ENCODE results near the gene ZNF718.

DNA sequence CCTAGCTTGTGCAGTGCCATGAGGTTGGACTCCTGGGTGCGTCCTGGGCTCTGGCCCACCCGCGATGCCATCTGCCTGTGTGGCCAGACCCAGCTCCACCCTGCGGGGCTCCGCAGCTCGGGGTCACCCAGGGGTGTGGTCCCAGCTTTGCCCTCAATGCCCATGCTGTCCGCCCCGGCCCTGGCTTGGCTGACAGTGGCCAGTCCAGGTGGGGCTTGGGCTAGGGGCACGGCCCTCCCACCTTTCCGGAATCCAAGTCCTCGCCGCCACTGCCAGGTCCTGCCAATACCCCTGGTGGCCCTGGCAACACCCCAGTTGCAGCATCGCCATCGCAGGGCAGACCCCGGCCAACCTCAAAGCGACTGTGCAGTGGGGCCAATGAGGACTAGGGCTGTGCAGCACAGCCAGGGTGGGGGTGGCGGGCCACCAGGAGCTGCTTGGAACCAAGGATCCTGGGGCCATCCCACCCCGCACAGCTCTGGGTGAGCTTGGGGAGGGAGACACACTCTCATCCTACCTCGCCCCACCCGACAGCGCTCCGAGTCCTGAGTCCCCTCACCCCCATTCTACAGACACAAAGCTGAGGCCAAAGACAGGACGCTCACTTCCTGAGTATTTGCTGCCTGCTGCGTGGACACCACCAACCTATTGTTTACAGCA lies 80.9 kb downstream of the ZNF718 start:
- no peak for TF ChIP-seq GATA2 (IDR thresholded peaks at IDR 0.05; ENCODE audit: low read depth, low read length)
- TF ChIP-seq GATA3 (IDR thresholded peaks at IDR 0.05; ENCODE audit: low read depth, low read length) = no peak
